HG03196 (cell line): ENCODE data around the gene RNU11.
"Not testable (repeated sequence)": the region's sequence is repeated elsewhere in the genome, so short reads cannot be mapped to it uniquely, and the experiment has no call there.

Experiments used
- ATAC-seq: cut with Tn5 transposase; IDR thresholded peaks from one replicate; pipeline ENCODE4 v1.9.1; 2021; ENCODE audit not compliant: unreplicated experiment

The RNU11 gene

DNA sequence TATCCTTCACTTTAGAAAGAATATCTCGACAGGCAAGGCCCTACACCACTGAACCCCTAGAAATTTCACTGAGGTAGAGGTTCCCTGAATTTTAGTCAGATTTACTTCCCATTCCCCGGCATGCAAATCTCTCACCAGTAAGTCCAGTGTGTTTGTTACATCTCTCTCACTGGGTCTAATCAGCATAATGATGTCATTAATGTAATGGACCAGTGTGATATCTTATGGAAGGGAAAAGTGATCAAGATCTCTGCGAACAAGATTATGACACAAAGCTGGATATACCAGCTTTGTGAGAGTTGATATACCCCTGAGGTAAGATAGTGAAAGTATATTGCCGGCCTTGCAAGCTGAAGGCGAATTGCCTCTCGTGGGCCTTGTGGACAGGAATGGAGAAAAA, 7.9 kb downstream of the RNU11 start:
- ATAC-seq, result no peak

DNA sequence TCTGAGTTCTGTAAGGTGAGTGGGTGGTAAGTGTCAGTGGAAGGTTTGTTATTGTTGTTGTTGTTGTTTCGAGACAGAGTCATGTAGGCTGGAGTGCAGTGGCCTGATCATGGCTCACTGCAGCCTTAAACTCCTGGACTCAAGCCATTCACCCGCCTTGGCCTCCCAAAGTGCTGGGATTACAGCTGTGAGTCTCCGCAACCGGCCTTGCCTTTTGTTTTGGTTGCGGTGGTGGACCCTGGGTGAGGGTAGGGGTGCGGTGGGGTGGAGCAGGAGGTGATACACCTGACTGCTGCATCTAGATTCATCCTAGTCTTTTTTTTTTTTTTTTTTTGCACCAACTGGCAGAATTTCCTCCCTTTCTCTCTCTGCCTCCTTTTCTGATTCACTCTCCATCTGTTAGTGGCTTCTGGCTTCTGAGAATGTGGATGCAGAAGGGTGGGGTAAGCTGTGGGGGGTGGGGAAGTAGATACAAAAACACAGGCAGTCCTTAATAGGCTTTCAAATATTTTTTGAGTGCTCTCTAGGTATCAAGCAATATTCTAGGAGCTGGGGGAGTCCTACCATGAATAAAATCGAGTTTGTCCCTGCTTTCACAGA, 15.6 kb downstream of the RNU11 start:
- no peak for ATAC-seq

DNA sequence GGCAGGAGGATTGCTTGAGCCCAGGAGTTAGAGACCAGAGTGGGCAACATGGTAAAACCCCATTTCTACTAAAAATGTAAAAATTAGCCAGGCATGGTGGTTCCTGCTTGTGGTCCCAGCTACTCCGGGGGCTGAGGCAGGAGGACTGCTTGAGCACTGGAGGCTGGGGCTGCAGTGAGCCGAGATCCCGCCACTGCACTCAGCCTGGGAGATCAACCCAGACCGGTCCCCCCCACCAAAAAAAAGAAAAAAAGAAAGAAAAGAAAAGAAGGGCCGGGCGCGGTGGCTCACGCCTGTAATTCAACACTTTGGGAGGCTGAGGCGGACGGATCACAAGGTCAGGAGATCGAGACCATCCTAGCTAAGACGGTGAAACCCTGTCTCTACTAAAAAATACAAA, 18.4 kb downstream of the RNU11 start:
- no peak for ATAC-seq

DNA sequence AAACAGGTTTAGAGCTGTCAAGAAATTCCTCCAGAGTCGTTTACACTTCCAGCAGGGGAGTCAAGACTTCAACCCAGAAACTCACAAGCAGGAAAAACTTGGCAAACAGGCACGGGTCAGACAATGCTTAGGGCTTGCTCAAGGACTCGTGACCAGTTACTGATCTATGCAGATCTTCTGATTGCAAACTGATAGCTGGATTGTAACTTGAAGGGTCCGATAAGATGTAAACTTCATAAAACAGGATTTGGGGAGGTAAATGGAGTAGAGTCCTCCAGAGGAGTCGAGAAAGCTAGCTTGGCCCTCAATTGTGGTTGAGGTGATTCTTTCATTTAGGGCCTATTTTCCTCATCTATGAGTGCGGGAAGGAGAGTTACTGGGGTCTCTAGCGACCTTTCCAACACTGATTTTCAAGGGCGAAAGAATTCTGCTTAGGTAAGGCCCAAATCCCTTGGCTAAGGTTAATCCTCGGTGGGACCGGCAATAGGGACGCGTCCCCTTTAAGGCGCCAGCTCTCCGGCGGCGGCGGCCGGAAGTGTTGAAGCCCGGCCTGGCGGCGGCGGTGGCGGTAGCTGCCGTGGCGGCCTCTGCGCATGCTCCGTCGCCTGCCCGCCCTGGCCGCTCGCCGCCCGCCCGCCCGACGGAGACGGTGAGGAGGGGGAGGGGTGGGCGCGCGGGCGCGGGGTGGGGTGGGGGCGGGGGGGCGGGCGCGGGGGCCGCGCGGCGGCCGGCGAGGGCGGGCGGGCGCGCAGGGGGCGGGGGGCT, 20.0 kb downstream of the RNU11 start, which contains the start of gene GMEB1:
Gene GMEB1 (plus strand): TSS at position 594 of the 765 bp plus-strand sequence. CDS start 14,829 bp downstream, outside the sequence.
- peak; percentile 76 for ATAC-seq

DNA sequence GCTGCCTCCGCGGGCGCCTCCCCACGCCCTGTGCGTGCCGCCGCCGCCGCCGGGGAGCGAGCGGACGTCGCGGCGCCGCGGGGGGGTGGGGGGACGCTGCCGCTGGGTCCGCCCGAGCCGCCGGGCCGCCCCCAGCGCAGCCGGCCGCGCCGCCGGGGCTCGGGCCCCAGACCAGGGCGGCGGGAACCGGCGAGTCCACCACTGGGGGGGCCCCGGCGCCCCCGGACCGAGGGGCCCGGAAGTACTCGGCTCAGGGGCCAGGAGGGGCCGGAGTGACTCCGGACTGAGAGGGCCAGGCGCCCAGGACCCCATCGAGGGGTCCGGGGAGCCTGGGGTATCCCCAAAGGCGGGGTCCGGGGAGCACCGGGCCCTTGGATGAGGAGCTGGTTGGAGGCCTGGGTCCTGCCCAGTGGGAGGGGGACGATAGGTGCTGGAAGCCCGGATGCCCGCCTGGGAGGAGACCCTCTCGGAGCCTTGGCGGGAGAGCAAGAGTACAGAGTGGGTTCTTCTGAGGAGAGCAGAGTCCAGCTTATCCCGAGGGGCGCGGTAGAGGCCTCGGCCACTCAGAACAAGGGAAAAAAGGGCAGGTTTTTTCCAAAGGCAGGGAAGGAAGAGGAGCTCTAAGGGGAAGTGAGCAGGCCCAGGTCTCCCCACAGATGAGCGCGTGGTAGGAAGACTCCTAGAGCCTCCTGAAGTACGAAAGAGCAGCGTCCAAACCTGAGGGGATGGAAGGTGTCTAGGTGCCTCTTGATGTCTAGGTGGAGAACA, 20.7 kb downstream of the RNU11 start:
- ATAC-seq, result peak; percentile 47

DNA sequence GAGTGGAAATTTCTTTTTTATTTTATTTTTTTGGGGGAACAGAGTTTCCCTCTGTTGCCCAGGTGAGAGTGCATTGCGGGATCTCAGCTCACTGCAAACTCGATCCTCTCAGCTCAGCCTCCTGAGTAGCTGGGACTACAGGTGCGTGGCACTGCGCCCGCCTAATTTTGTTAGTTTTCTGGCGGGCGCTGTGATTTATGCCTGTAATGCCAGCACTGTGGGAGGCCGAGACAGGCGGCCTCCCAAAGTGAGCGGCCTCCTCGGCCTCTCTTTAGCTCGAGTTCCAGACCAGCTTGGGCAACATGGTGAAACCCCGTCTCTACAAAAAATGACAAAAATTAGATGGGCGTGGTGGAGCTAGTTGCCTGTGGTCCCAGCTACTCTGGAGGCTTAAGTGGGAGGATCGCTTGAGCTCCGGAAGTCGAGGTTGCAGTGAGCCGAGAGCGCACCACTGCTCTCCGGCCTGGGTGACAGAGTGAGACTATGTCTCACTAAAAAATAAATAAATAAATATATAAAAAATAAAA, 22.9 kb downstream of the RNU11 start:
- no peak for ATAC-seq

DNA sequence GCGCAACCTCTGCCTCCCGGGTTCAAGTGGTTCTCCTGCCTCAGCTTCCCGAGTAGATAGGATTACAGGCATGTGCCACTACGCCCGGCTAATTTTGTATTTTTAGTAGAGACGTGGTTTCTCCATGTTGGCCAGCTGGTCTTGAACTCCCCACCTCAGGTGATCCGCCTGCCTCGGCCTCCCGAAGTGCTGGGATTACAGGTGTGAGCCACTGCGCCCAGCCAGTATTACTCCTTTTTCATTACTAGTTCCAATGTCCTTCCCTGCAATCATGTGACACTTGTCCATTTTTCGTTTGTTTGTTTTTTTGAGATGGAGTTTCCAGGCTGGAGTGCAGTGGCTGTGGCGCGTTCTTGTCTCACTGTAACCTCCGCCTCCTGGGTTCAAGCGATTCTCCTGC, 24.6 kb downstream of the RNU11 start:
- ATAC-seq, result not testable (repeated sequence)

DNA sequence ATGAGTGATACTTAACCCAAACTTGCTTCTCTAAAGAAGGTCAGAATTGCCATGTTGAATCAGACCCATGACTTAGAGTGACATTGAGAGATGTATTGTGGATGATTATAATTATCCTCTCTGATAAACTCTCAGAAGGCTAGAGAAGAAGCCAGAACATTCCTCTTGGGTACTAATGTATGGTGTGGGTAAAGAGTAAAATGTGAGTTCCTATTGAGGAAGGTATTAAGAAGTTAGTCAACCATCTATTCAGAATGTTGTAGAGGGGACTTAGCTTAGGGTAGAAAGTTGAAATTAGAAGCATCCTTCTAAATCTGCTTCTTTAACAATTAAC, 27.5 kb downstream of the RNU11 start:
- ATAC-seq, result no peak

DNA sequence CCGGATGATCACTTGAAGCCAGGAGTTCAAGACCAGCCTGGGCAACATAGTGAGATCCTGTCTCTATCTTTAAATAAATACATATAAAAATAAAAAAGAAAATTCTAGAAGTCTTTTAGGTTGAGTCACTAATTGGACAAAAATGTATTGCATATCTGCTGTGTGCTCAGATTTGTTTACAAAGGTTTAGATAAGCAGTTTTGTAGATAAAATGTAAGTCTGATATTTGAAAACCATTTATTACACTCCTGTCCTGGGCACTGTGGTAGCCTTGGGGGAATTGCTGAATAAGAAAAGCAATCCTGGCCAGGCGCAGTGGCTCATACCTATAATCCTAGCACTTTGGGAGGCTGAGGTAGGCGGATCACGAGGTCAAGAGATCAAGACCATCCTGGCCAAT, 31.8 kb downstream of the RNU11 start:
- no peak for ATAC-seq

DNA sequence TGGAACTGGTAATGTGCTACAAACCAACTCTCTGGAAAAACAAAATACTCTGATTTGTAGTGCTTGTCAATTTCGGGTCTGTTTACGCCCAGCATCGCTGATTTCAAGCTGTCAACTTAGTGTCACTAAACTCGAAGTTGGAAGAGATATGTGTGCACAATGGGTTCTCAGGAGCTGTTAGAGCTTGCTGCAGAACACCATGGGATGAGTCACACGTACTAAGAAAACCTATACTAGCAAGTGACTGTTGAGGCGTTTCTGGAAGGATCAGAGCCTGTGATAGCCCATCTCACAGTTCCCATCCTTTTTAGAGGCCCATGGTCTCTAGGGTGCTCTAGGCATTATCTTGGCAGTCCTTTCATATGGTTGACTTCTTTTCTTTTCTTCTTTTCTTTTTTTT, 34.4 kb downstream of the RNU11 start:
- ATAC-seq, result no peak

DNA sequence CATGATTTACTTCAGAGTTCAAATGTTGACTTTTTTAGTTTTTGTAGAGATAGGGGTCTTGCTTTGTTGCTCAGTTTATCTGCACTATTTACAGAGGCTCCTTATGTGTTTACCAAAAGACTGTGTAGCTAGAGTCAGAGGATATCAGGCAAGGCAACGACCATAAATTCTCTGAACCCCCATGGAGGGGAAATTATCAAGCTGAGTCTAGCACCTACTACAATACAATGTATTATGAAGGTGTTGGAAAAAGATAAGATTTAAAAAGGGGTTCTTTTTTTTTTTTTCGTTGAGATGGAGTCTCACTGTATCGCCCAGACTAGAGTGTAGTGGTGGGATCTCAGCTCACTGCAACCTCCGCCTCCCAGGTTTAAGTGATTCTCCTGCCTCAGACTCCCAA, 36.5 kb downstream of the RNU11 start:
- ATAC-seq, result no peak

DNA sequence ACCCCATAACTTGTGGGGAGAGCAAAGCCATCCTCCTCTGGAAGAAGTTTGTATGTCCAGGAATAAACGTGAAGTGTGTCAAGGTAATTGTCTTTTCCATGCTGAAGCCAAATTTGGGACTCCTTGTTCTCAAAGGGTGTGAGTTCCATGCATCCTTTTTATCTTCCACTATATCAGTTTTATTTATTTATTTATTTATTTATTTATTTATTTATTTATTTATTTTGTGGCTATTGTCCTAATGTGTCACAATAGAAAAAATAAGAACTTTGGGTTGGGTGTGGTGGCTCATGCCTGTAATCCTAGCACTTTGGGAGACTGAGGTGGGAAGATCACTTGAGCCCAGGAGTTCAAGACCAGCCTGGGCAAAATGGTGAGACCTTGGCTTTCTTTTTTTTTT, 43.2 kb downstream of the RNU11 start:
- not testable (repeated sequence) for ATAC-seq
